ENCODE data around the gene ARHGAP24. TPM values are rescaled to one million over a fixed set of nuclear protein-coding genes. Genes with fewer than 3 reads are reported as not detected.

ARHGAP24 gene
- polyA plus RNA-seq, 4 donors: 109 to 126 (median 121) TPM

- no peak for DNase-seq (ENCODE audit: low read depth in 4 of 4, low spot score in 3 of 4)
These were observed 294.1 kb downstream of the ARHGAP24 start for GRCh38 chr4:85769009-85769408.

GRCh38 chr4:85772470-85772869 lies 297.5 kb downstream of the ARHGAP24 start:
- no peak for DNase-seq (ENCODE audit: low read depth in 4 of 4, low spot score in 3 of 4)

GRCh38 chr4:85773372-85773771 lies 298.4 kb downstream of the ARHGAP24 start:
- no peak for DNase-seq (ENCODE audit: low read depth in 4 of 4, low spot score in 3 of 4)

- no peak for DNase-seq (ENCODE audit: low read depth in 4 of 4, low spot score in 3 of 4)
These were observed 299.1 kb downstream of the ARHGAP24 start for GRCh38 chr4:85774000-85774399.

- no peak for DNase-seq (ENCODE audit: low read depth in 4 of 4, low spot score in 3 of 4)
These were observed 299.5 kb downstream of the ARHGAP24 start for GRCh38 chr4:85774489-85774888.

GRCh38 chr4:85776096-85776495 lies 301.1 kb downstream of the ARHGAP24 start:
- DNase-seq (ENCODE audit: low read depth in 4 of 4, low spot score in 3 of 4): peak in 1 of 4 donors; percentile 31

- no peak for DNase-seq (ENCODE audit: low read depth in 4 of 4, low spot score in 3 of 4)
These were observed 301.6 kb downstream of the ARHGAP24 start for GRCh38 chr4:85776579-85776978.

- DNase-seq (ENCODE audit: low read depth in 4 of 4, low spot score in 3 of 4): no peak
These were observed 303.1 kb downstream of the ARHGAP24 start for GRCh38 chr4:85777908-85778631.

- DNase-seq (ENCODE audit: low read depth in 4 of 4, low spot score in 3 of 4): peak in 1 of 4 donors; percentile 41
These were observed 303.7 kb downstream of the ARHGAP24 start for GRCh38 chr4:85778632-85779131.

GRCh38 chr4:85779165-85779564 lies 304.2 kb downstream of the ARHGAP24 start:
- DNase-seq (ENCODE audit: low read depth in 4 of 4, low spot score in 3 of 4): peak in 1 of 4 donors; percentile 41

GRCh38 chr4:85780664-85781063 lies 305.7 kb downstream of the ARHGAP24 start:
- no peak for DNase-seq (ENCODE audit: low read depth in 4 of 4, low spot score in 3 of 4)

- DNase-seq (ENCODE audit: low read depth in 4 of 4, low spot score in 3 of 4): no peak
These were observed 308.5 kb downstream of the ARHGAP24 start for GRCh38 chr4:85783483-85783882.

GRCh38 chr4:85783900-85784299 lies 308.9 kb downstream of the ARHGAP24 start:
- DNase-seq (ENCODE audit: low read depth in 4 of 4, low spot score in 3 of 4): no peak

- DNase-seq (ENCODE audit: low read depth in 4 of 4, low spot score in 3 of 4): no peak
These were observed 309.4 kb downstream of the ARHGAP24 start for GRCh38 chr4:85784348-85784747.

GRCh38 chr4:85784947-85785346 lies 310.0 kb downstream of the ARHGAP24 start:
- DNase-seq (ENCODE audit: low read depth in 4 of 4, low spot score in 3 of 4): no peak

GRCh38 chr4:85787133-85787532 lies 312.2 kb downstream of the ARHGAP24 start:
- no peak for DNase-seq (ENCODE audit: low read depth in 4 of 4, low spot score in 3 of 4)

- DNase-seq (ENCODE audit: low read depth in 4 of 4, low spot score in 3 of 4): no peak
These were observed 313.7 kb downstream of the ARHGAP24 start for GRCh38 chr4:85788604-85789003.

GRCh38 chr4:85789241-85789640 lies 314.3 kb downstream of the ARHGAP24 start:
- DNase-seq (ENCODE audit: low read depth in 4 of 4, low spot score in 3 of 4): no peak

GRCh38 chr4:85790582-85790981 lies 315.6 kb downstream of the ARHGAP24 start:
- no peak for DNase-seq (ENCODE audit: low read depth in 4 of 4, low spot score in 3 of 4)

- no peak for DNase-seq (ENCODE audit: low read depth in 4 of 4, low spot score in 3 of 4)
These were observed 317.7 kb downstream of the ARHGAP24 start for GRCh38 chr4:85792376-85793232.

- no peak for DNase-seq (ENCODE audit: low read depth in 4 of 4, low spot score in 3 of 4)
These were observed 318.3 kb downstream of the ARHGAP24 start for GRCh38 chr4:85793233-85793585.

Data from right renal pelvis (tissue), 4 donors.